SK-N-SH (cell line): ENCODE measurements around the gene AGPAT3. TPM values are rescaled to one million over a fixed set of nuclear protein-coding genes. Genes with fewer than 3 reads are reported as not detected.

ENCODE experiments used
- CTCF ChIA-PET: fragments of 300-600, 350-600 bp; formaldehyde crosslinking; extraction: SDS; loops from one replicate; lab custom pipeline; 2021; lab: Yijun Ruan, JAX
- POLR2A ChIA-PET: fragments of 350-600 bp; sonication (Branson Sonifier 250); formaldehyde crosslinking; extraction: SDS; loops from one replicate; lab custom pipeline; 2020; ENCODE audit warnings: antibody characterized with exemption, inconsistent platforms; lab: Yijun Ruan, JAX
- DNase-seq: peaks from one replicate; pipeline ENCODE4 v3.0.0; 2012
- H2AFZ ChIP-seq: fragments of 200-600 bp; sonication (generic); 2 replicates; pipeline ENCODE4 v1.8.1; 2016; ENCODE audit warnings: antibody characterized with exemption, mild to moderate bottlenecking, low read depth
- H3F3A ChIP-seq: fragments of 200-600 bp; sonication (generic); replicated peaks from 2 replicates; pipeline ENCODE3; 2016; ENCODE audit warnings: antibody characterized with exemption, mild to moderate bottlenecking; ENCODE audit not compliant: insufficient read depth
- H3K27ac ChIP-seq, 2 experiments: fragments of 200-500 bp in 1 of 2; fragments of 200-600 bp in 1 of 2; sonication (Bioruptor generic) in 1 of 2; sonication (generic), shearing (Covaris generic) in 1 of 2; 2 replicates each; pipeline versions ENCODE4 v1.5.1 to v1.6.1; 2014 to 2016; ENCODE audit warnings: low read depth in 2 of 2, inconsistent platforms in 1 of 2, low read length in 1 of 2, mild to moderate bottlenecking in 1 of 2, mixed read lengths in 1 of 2
- H3K27me3 ChIP-seq: fragments of 200-600 bp; sonication (generic), shearing (Covaris generic); 2 replicates; pipeline ENCODE4 v1.6.1; 2016; ENCODE audit warnings: mixed run types; ENCODE audit not compliant: insufficient read depth
- H3K36me3 ChIP-seq, 2 experiments: fragments of 200-500 bp in 1 of 2; fragments of 200-600 bp in 1 of 2; sonication (Bioruptor generic) in 1 of 2; sonication (generic) in 1 of 2; replicated peaks in 1 of 2; 2 replicates each; pipeline versions ENCODE3 to v1.5.1; 2014 to 2016; ENCODE audit warnings: low read length in 1 of 2, mild to moderate bottlenecking in 1 of 2; ENCODE audit not compliant: insufficient read depth in 2 of 2, control insufficient read depth in 1 of 2
- H3K4me1 ChIP-seq, 2 experiments: fragments of 200-500 bp in 1 of 2; fragments of 200-600 bp in 1 of 2; sonication (Bioruptor generic) in 1 of 2; sonication (generic), shearing (Covaris generic) in 1 of 2; 2 replicates each; pipeline versions ENCODE4 v1.5.1 to v1.6.1; 2014 to 2016; ENCODE audit warnings: low read depth in 1 of 2, low read length in 1 of 2, mixed run types in 1 of 2; ENCODE audit not compliant: insufficient read depth in 2 of 2, control insufficient read depth in 1 of 2
- H3K4me2 ChIP-seq: fragments of 200-600 bp; sonication (generic), shearing (Covaris generic); 2 replicates; pipeline ENCODE4 v1.6.1; 2017; ENCODE audit warnings: mixed run types
- H3K4me3 ChIP-seq, 2 experiments: fragments of 200-500 bp in 1 of 2; fragments of 200-600 bp in 1 of 2; sonication (Bioruptor generic) in 1 of 2; sonication (generic), shearing (Covaris generic) in 1 of 2; 2 replicates each; pipeline versions ENCODE4 v1.5.1 to v1.8.1; 2014 to 2016; ENCODE audit warnings: low read depth in 2 of 2, inconsistent platforms in 1 of 2, low read length in 1 of 2, mild to moderate bottlenecking in 1 of 2, mixed read lengths in 1 of 2, moderate library complexity in 1 of 2
- H3K79me2 ChIP-seq: fragments of 200-600 bp; sonication (generic); 2 replicates; pipeline ENCODE4 v1.8.1; 2017; ENCODE audit warnings: mild to moderate bottlenecking; ENCODE audit not compliant: insufficient read depth
- H3K9ac ChIP-seq: fragments of 200-600 bp; sonication (generic); 2 replicates; pipeline ENCODE4 v1.6.1; 2017; ENCODE audit warnings: mixed run types
- H3K9me2 ChIP-seq: fragments of 200-600 bp; sonication (generic); 2 replicates; pipeline ENCODE4 v1.6.1; 2017; ENCODE audit warnings: mixed run types
- H3K9me3 ChIP-seq: fragments of 200-600 bp; sonication (generic); 2 replicates; pipeline ENCODE4 v1.6.1; 2017; ENCODE audit warnings: mixed run types, mild to moderate bottlenecking, moderate library complexity
- H4K20me1 ChIP-seq: fragments of 200-600 bp; sonication (generic); 2 replicates; pipeline ENCODE4 v1.6.1; 2017; ENCODE audit warnings: mild to moderate bottlenecking, mixed run types; ENCODE audit not compliant: insufficient read depth
- ELF1 ChIP-seq: IDR thresholded peaks from 2 replicates; pipeline ENCODE4 v1.4.0; 2012
- MEF2A ChIP-seq: IDR thresholded peaks from 2 replicates; pipeline ENCODE4 v1.4.0; 2012; ENCODE audit warnings: low read depth, borderline replicate concordance
- MXI1 ChIP-seq: IDR thresholded peaks from 2 replicates; pipeline ENCODE4 v1.6.1; 2012; ENCODE audit warnings: mild to moderate bottlenecking, low read depth, low read length, improper control_type of control experiment
- NRF1 ChIP-seq: IDR thresholded peaks from 2 replicates; pipeline ENCODE4 v1.6.1; 2012; ENCODE audit warnings: low read depth, mild to moderate bottlenecking, low read length
- POLR2AphosphoS5 ChIP-seq: IDR thresholded peaks from 2 replicates; pipeline ENCODE4 v1.6.1; 2012; ENCODE audit warnings: low read depth, low read length
- RCOR1 ChIP-seq: fragments of 150-350 bp; IDR thresholded peaks from 2 replicates; pipeline ENCODE4 v1.6.1; 2017; ENCODE audit warnings: antibody characterized with exemption, low read length
- RFX5 ChIP-seq: IDR thresholded peaks from 2 replicates; pipeline ENCODE4 v1.6.1; 2012; ENCODE audit warnings: mild to moderate bottlenecking, improper control_type of control experiment, low read length
- WGBS: methylation state at CpG from one replicate; pipeline ENCODE4 v1.1.6; 2017; ENCODE audit warnings: low lambda C conversion rate; 5-methylcytosine and 5-hydroxymethylcytosine counted together
- polyA plus RNA-seq, 3 experiments: library from polyadenylated mRNA; depleted of rRNA; stranded (reverse); fragments of >200 nt; gene quantifications; 2 replicates each; pipeline ENCODE4 v1.2.3, GENCODE V29; 2012
- TF ChIP-seq, protein P1 (sequence below): IDR thresholded peaks from 2 replicates; pipeline ENCODE4 v1.4.0; 2012; ENCODE audit warnings: low read depth, borderline replicate concordance
- TF ChIP-seq, protein P2 (sequence below): IDR thresholded peaks from 2 replicates; pipeline ENCODE4 v1.4.0; 2012; ENCODE audit warnings: low read depth, borderline replicate concordance
- TF ChIP-seq, protein P3 (sequence below): fragments of 200-600 bp; sonication (generic); IDR thresholded peaks from 2 replicates; pipeline ENCODE4 v1.6.1; 2017; ENCODE audit warnings: antibody characterized with exemption, mild to moderate bottlenecking, moderate library complexity

The AGPAT3 gene
- polyA plus RNA-seq, 1 of the 3 experiments (the other 2 are of a cell fraction), result 35.3 TPM

DNA sequence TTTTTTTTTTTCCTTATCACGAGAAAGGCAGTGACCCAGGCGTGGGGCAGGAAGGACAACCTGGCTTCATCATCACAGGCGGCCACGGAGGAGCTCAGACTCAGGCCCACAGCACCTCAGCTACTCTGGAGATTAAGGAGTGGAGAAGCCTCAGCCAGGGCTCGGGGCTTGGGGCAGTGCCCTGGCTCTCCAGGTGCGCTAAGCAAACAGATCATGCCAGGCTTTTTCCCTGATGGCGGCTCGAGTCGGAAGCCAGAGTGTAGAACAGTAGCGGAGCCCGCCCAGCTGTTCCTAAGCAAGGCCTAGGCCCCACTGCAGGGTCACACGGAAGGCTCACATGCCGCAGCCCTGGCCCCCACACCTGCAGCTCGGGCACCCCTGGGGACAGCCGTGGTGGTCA, 70.7 kb downstream of the AGPAT3 start:
- Histone ChIP-seq H3K9me3 (no peaks in the 10 kb centered on the region), H3K4me2 (no peak overlapping the region), H3K4me1 (no peaks in the 10 kb centered on the region; a peak in 1 of 4 replicates), H3K79me2 (peaks cover 20% of the 10 kb centered on the region; the same call in 1 of the 2 replicates), H3F3A (no peaks in the 10 kb centered on the region), H3K9ac (no peak overlapping the region), H2AFZ (no peak overlapping the region), H3K27ac (no peak overlapping the region), H4K20me1 (peaks cover 20% of the 10 kb centered on the region; the same call in 1 of the 2 replicates), H3K27me3 (no peaks in the 10 kb centered on the region), H3K36me3 (peaks cover 0 to 8% of the 10 kb centered on the region in 2 experiments), H3K9me2 (no peaks in the 10 kb centered on the region), H3K4me3 (no peak overlapping the region)
- WGBS, result 96% methylated on average over 4 of the region's 15 CpGs
- no peak for DNase-seq
- TF ChIP-seq MEF2A, result no peak
- TF ChIP-seq, protein P1, sequence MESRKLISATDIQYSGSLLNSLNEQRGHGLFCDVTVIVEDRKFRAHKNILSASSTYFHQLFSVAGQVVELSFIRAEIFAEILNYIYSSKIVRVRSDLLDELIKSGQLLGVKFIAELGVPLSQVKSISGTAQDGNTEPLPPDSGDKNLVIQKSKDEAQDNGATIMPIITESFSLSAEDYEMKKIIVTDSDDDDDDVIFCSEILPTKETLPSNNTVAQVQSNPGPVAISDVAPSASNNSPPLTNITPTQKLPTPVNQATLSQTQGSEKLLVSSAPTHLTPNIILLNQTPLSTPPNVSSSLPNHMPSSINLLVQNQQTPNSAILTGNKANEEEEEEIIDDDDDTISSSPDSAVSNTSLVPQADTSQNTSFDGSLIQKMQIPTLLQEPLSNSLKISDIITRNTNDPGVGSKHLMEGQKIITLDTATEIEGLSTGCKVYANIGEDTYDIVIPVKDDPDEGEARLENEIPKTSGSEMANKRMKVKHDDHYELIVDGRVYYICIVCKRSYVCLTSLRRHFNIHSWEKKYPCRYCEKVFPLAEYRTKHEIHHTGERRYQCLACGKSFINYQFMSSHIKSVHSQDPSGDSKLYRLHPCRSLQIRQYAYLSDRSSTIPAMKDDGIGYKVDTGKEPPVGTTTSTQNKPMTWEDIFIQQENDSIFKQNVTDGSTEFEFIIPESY, result no peak
- POLR2A ChIA-PET, result no interaction called here
- CTCF ChIA-PET, result interaction anchor here (1.0 to 1.1 kb wide), 2 partner anchors 10 to 40 kb away, joined by 4 to 6 read pairs; no protein-coding TSS in a partner anchor

DNA sequence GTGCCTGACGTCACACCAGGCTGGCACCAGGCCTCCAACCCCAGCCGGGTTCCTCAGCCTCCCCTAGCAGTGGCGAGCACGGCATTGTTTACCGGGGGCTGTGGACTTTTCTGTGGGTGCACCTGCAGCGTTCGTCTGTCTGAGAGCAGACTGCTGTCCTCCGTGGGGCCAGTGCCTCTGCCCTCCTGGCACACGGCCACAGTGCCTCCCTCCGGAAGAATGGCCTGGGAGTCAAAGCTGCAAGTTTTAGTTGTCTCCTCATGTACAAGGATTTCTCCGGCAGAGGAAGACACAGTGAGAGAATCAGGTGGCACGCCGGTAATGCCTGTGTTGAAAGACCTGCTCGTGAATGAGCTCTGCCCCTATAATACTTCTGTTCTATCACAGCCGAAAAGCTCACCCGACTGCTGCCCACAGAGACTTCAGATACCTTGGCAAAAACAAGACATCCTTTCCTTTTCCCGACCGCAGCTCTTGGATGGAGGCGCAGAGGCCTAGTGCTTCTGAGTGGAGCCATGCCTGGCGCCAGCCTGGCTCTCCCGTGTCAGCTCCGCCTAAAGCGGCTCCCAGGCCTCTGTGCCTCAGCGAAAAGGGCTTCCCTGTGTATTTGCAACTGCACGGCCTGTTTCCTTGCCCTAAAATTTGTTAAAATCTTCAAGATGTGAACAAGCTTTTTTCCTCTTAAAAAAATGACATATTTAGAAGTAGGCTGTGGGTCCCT, 71.4 kb downstream of the AGPAT3 start:
- no peak overlapping the region for H3K4me2 ChIP-seq
- no peaks in the 10 kb centered on the region for H3K9me2 ChIP-seq
- CTCF ChIA-PET, result interaction anchor here (1.0 to 3.1 kb wide), 3 partner anchors 10 to 39 kb away, joined by 4 to 12 read pairs (median 6); no protein-coding TSS in a partner anchor
- H3K36me3 ChIP-seq, result peaks cover 0 to 8% of the 10 kb centered on the region in 2 experiments
- no peak overlapping the region for H3K4me3 ChIP-seq
- no peaks in the 10 kb centered on the region for H3F3A ChIP-seq
- H3K27me3 ChIP-seq, result no peaks in the 10 kb centered on the region
- no peak overlapping the region for H3K27ac ChIP-seq
- WGBS, result 96% methylated on average over 15 of the region's 25 CpGs
- H4K20me1 ChIP-seq, result peaks cover 22% of the 10 kb centered on the region; the same call in 1 of the 2 replicates
- no peak for DNase-seq
- POLR2A ChIA-PET, result no interaction called here
- H3K79me2 ChIP-seq, result peaks cover 20% of the 10 kb centered on the region; the same call in 1 of the 2 replicates
- H3K9ac ChIP-seq, result no peak overlapping the region
- no peaks in the 10 kb centered on the region; a peak in 1 of 4 replicates for H3K4me1 ChIP-seq
- no peak overlapping the region for H2AFZ ChIP-seq
- H3K9me3 ChIP-seq, result no peaks in the 10 kb centered on the region
- TF ChIP-seq RCOR1 (no peak), ELF1 (no peak), NRF1 (no peak), POLR2AphosphoS5 (no peak), MXI1 (no peak), RFX5 (no peak)
- TF ChIP-seq, protein P2, sequence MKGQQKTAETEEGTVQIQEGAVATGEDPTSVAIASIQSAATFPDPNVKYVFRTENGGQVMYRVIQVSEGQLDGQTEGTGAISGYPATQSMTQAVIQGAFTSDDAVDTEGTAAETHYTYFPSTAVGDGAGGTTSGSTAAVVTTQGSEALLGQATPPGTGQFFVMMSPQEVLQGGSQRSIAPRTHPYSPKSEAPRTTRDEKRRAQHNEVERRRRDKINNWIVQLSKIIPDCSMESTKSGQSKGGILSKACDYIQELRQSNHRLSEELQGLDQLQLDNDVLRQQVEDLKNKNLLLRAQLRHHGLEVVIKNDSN, result no peak
- TF ChIP-seq, protein P3, sequence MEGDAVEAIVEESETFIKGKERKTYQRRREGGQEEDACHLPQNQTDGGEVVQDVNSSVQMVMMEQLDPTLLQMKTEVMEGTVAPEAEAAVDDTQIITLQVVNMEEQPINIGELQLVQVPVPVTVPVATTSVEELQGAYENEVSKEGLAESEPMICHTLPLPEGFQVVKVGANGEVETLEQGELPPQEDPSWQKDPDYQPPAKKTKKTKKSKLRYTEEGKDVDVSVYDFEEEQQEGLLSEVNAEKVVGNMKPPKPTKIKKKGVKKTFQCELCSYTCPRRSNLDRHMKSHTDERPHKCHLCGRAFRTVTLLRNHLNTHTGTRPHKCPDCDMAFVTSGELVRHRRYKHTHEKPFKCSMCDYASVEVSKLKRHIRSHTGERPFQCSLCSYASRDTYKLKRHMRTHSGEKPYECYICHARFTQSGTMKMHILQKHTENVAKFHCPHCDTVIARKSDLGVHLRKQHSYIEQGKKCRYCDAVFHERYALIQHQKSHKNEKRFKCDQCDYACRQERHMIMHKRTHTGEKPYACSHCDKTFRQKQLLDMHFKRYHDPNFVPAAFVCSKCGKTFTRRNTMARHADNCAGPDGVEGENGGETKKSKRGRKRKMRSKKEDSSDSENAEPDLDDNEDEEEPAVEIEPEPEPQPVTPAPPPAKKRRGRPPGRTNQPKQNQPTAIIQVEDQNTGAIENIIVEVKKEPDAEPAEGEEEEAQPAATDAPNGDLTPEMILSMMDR, result no peak
- TF ChIP-seq, all 33 proteins: peak for 0
